ENCODE measurements around the gene ATG4B.

- TF ChIP-seq ZFP30 (CRISPR knock-in tag; IDR thresholded peaks at IDR 0.05) (no peak), RARB (CRISPR knock-in tag; IDR thresholded peaks at IDR 0.05) (no peak), CSDC2 (CRISPR knock-in tag; IDR thresholded peaks at IDR 0.05) (no peak), TSHZ2 (CRISPR knock-in tag; IDR thresholded peaks at IDR 0.05) (no peak), GLIS3 (CRISPR knock-in tag; IDR thresholded peaks at IDR 0.05) (no peak), PATZ1 (CRISPR knock-in tag; IDR thresholded peaks at IDR 0.05; ENCODE audit: borderline replicate concordance) (no peak), ARNTL (CRISPR knock-in tag; IDR thresholded peaks at IDR 0.05; ENCODE audit: borderline replicate concordance, low read depth) (no peak), TOX (CRISPR knock-in tag; IDR thresholded peaks at IDR 0.05; ENCODE audit: borderline replicate concordance) (no peak), CREB5 (CRISPR knock-in tag; IDR thresholded peaks at IDR 0.05; ENCODE audit: low read depth) (no peak)
These were observed 63.6 kb downstream of the ATG4B start for GRCh38 chr2:241701149-241701398.

Measured in SK-N-SH treated with all-trans-retinoic acid at 6 μM for 48 hours (cell line).